ENCODE data around the gene IQGAP1. TPM values are rescaled to one million over a fixed set of nuclear protein-coding genes. Genes with fewer than 3 reads are reported as not detected.

Gene IQGAP1
- total and polyA plus RNA-seq, 2 of the 4 experiments (the other 2 are of a cell fraction) = 87.5 to 207 TPM

GRCh38 chr15:90422043-90422442 lies 34.0 kb downstream of the IQGAP1 start:
- DNase-seq (no peak), ATAC-seq (ENCODE audit: low read depth) (no peak)
- H3K4ac ChIP-seq (ENCODE audit: low read depth, low read length) = no peak overlapping the region
- no peak overlapping the region for H3K9ac ChIP-seq (ENCODE audit: low read depth, low read length)
- H3K4me2 ChIP-seq (ENCODE audit: low read depth, low read length) = no peak overlapping the region
- no peak overlapping the region for H2AK9ac ChIP-seq (replicated peaks; ENCODE audit: low read depth, low read length, poor library complexity)
- H2AK5ac ChIP-seq (ENCODE audit: low read depth, low read length) = no peak overlapping the region
- H3K79me1 ChIP-seq (ENCODE audit: low read depth in 1 of 2, low read length in 2 of 2) = peaks cover 24 to 66% of the 10 kb centered on the region in 2 experiments
- H3K27me3 ChIP-seq (ENCODE audit: control insufficient read depth, insufficient read depth, low read length) = no peaks in the 10 kb centered on the region
- H2BK20ac ChIP-seq (ENCODE audit: low read depth, low read length) = no peak overlapping the region
- no peak overlapping the region for H4K91ac ChIP-seq (ENCODE audit: insufficient read depth, low read depth, low read length)
- H3K9me3 ChIP-seq (ENCODE audit: control insufficient read depth, insufficient read depth, low read length) = no peaks in the 10 kb centered on the region
- H3K14ac ChIP-seq (replicated peaks; ENCODE audit: low read depth, low read length) = 0 out of 2 replicates have a peak overlapping the region, but pooled peaks have one; percentile 46
- WGBS, 2 experiments (ENCODE audit: extremely low coverage in 2 of 2, insufficient read length in 1 of 2) = no CpG with 5 or more reads among the region's 2 CpGs
- H2BK15ac ChIP-seq (ENCODE audit: low read depth, low read length) = no peak overlapping the region; the same call in 2 of the 3 replicates
- intact Hi-C loops (cut with micrococcal nuclease) = no loop called here
- H3K27ac ChIP-seq (ENCODE audit: insufficient read depth, low read length) = no peak overlapping the region
- no peak overlapping the region for H2BK120ac ChIP-seq (ENCODE audit: low read depth, low read length)
- POLR2A ChIA-PET (ENCODE audit: unreplicated experiment) = no interaction called here
- peaks cover 3% of the 10 kb centered on the region for H3K36me3 ChIP-seq (ENCODE audit: control insufficient read depth, insufficient read depth, low read length)
- CTCF ChIA-PET = interaction anchor here (0.7 kb wide), 1 partner anchor 10 kb away, joined by 3 read pairs; no protein-coding TSS in a partner anchor
- peaks cover 60% of the 10 kb centered on the region for H4K20me1 ChIP-seq (ENCODE audit: insufficient read depth, low read length)
- no peak overlapping the region for H2BK5ac ChIP-seq (ENCODE audit: low read depth, low read length, poor library complexity, severe bottlenecking)
- H3K4me3 ChIP-seq (ENCODE audit: insufficient read depth, low read depth, low read length) = no peak overlapping the region
- TF ChIP-seq MAFK (IDR thresholded peaks at IDR 0.05; ENCODE audit: low read depth, low read length) (no peak), RFX5 (IDR thresholded peaks at IDR 0.05; ENCODE audit: low read depth, low read length) (no peak), CHD1 (IDR thresholded peaks at IDR 0.05; ENCODE audit: low read depth, low read length) (no peak), ELK1 (IDR thresholded peaks at IDR 0.05; ENCODE audit: borderline replicate concordance, low read depth, low read length) (no peak), SMC3 (IDR thresholded peaks at IDR 0.05; ENCODE audit: low read depth, low read length) (no peak)
- in situ Hi-C loops (cut with MboI; ENCODE audit: low sequenced_read_pairs) = no loop called here
- H3K9me1 ChIP-seq (ENCODE audit: insufficient read depth, low read length) = peaks cover 35% of the 10 kb centered on the region
- BruUV-seq (replicated peaks) = no TSS peak
- H3K23ac ChIP-seq (ENCODE audit: low read depth, low read length) = peak overlapping the region; percentile 58; the same call in 1 of the 2 replicates
- H4K5ac ChIP-seq (ENCODE audit: low read depth, low read length) = no peak overlapping the region; the same call in 1 of the 2 replicates
- dilution Hi-C loops (cut with HindIII; ENCODE audit: low sequenced_read_pairs, unreplicated experiment) = no loop called here
- H4K8ac ChIP-seq (ENCODE audit: low read depth in 2 of 2, low read length in 2 of 2) = no peak overlapping the region
- no peak overlapping the region for H2AFZ ChIP-seq (replicated peaks; ENCODE audit: low read length, poor library complexity)
- no peak overlapping the region for H3K56ac ChIP-seq (ENCODE audit: extremely low read depth, insufficient read depth, low read length)
- H3K4me1 ChIP-seq (ENCODE audit: control insufficient read depth, insufficient read depth, low read length) = peaks cover 22% of the 10 kb centered on the region
- H3K18ac ChIP-seq (ENCODE audit: low read depth, low read length) = no peak overlapping the region; the same call in 1 of the 2 replicates
